A549 (cell line): ENCODE results near the gene PTPRK. TPM values are rescaled to one million over a fixed set of nuclear protein-coding genes. Genes with fewer than 3 reads are reported as not detected.

ENCODE experiments used
- ATAC-seq, 2 experiments: fragments of 200-7000 bp in 1 of 2; fragments of >200 bp in 1 of 2; cut with Nextera tagmentation in 1 of 2; cut with Tn5 transposase in 1 of 2; 3 replicates each; pipeline versions ENCODE4 v1.8.0 to v1.9.1; 2018 to 2020; ENCODE audit warnings: mild to moderate bottlenecking in 1 of 2, moderate library complexity in 1 of 2
- CTCF ChIA-PET: fragments of 300-600 bp; sonication (Branson Sonifier 250); formaldehyde crosslinking; extraction: SDS; loops from one replicate; lab custom pipeline; 2021; ENCODE audit warnings: antibody characterized with exemption, inconsistent platforms; lab: Yijun Ruan, JAX
- POLR2A ChIA-PET: fragments of 350-600 bp; formaldehyde crosslinking; extraction: SDS; loops from one replicate; lab custom pipeline; 2021; ENCODE audit warnings: antibody characterized with exemption, inconsistent platforms; lab: Yijun Ruan, JAX
- DNase-seq, 2 experiments: peaks; one replicate each; pipeline versions ENCODE4 v3.0.0 to v3.0.0-alpha.2; 2011 to 2016; ENCODE audit warnings: low read depth in 1 of 2, low spot score in 1 of 2
- FAIRE-seq: peaks from 2 replicates; lab custom pipeline; 2011; peaks lifted over from hg19 to GRCh38; lab: Jason Lieb, UNC
- H3K27ac ChIP-seq, 2 experiments: fragments of >200 bp; sonication (Bioruptor Twin); formaldehyde crosslinking; 3 replicates each; pipeline ENCODE4 v1.5.1; 2016 to 2017
- H3K4me1 ChIP-seq: fragments of >200 bp; sonication (Bioruptor Twin); formaldehyde crosslinking; 3 replicates; pipeline ENCODE4 v1.6.1; 2016
- H3K4me2 ChIP-seq: fragments of >200 bp; sonication (Bioruptor Twin); formaldehyde crosslinking; 3 replicates; pipeline ENCODE4 v1.6.1; 2016
- H3K4me3 ChIP-seq: fragments of >200 bp; sonication (Bioruptor Twin); formaldehyde crosslinking; 3 replicates; pipeline ENCODE4 v1.5.1; 2016
- H3K9me3 ChIP-seq: fragments of >200 bp; sonication (Bioruptor Twin); formaldehyde crosslinking; 3 replicates; pipeline ENCODE4 v1.6.1; 2016
- BCL3 ChIP-seq: fragments of >200 bp; sonication (Bioruptor Twin); formaldehyde crosslinking; IDR thresholded peaks from 3 replicates; pipeline ENCODE4 v1.6.1; 2016
- BHLHE40 ChIP-seq: IDR thresholded peaks from 2 replicates; pipeline ENCODE4 v1.6.1; 2012; ENCODE audit warnings: low read depth, low read length, inconsistent platforms
- CBX2 ChIP-seq: fragments of 200-600 bp; sonication (generic); IDR thresholded peaks from 2 replicates; pipeline ENCODE4 v1.6.1; 2016; ENCODE audit warnings: low read depth, mild to moderate bottlenecking, borderline replicate concordance
- CHD4 ChIP-seq: fragments of 200-600 bp; sonication (generic); IDR thresholded peaks from 2 replicates; pipeline ENCODE4 v1.6.1; 2016; ENCODE audit warnings: antibody characterized with exemption, mild to moderate bottlenecking, borderline replicate concordance
- EHF ChIP-seq: fragments of 250-450 bp; sonication (Bioruptor Pico); IDR thresholded peaks from 2 replicates; pipeline ENCODE4 v1.5.0; 2020; ENCODE audit warnings: mild to moderate bottlenecking
- ESRRA ChIP-seq: fragments of 150-350 bp; IDR thresholded peaks from 2 replicates; pipeline ENCODE4 v1.6.1; 2014; ENCODE audit warnings: mild to moderate bottlenecking, low read length, borderline replicate concordance
- FOSB ChIP-seq: fragments of 250-450 bp; sonication (Bioruptor Pico); IDR thresholded peaks from 2 replicates; pipeline ENCODE4 v1.5.0; 2020; ENCODE audit warnings: mild to moderate bottlenecking, moderate library complexity
- GATA3 ChIP-seq: IDR thresholded peaks from 2 replicates; pipeline ENCODE4 v1.6.1; 2012; ENCODE audit warnings: borderline replicate concordance
- HDAC2 ChIP-seq: fragments of 200-600 bp; sonication (generic); IDR thresholded peaks from 2 replicates; pipeline ENCODE4 v1.6.1; 2016
- HMGXB4 ChIP-seq: fragments of 250-450 bp; sonication (Bioruptor Pico); IDR thresholded peaks from 2 replicates; pipeline ENCODE4 v1.5.0; 2021; ENCODE audit warnings: mild to moderate bottlenecking, moderate library complexity, borderline replicate concordance
- HOXA7 ChIP-seq: fragments of 250-450 bp; sonication (Bioruptor Pico); IDR thresholded peaks from 2 replicates; pipeline ENCODE4 v1.5.0; 2020; ENCODE audit warnings: mild to moderate bottlenecking, moderate library complexity
- JUN ChIP-seq, 2 experiments: fragments of >200 bp; sonication (Bioruptor Twin); formaldehyde crosslinking; IDR thresholded peaks; 2 replicates in 1 of 2; 3 replicates in 1 of 2; pipeline ENCODE4 v1.6.1; 2016 to 2017
- KDM1A ChIP-seq: fragments of 200-600 bp; sonication (generic); IDR thresholded peaks from 2 replicates; pipeline ENCODE4 v1.6.1; 2016; ENCODE audit warnings: low read depth, mild to moderate bottlenecking
- MAFK ChIP-seq: fragments of 450-650 bp; IDR thresholded peaks from 2 replicates; pipeline ENCODE4 v1.6.1; 2014; ENCODE audit not compliant: partially characterized antibody
- NFE2L2 ChIP-seq: fragments of 150-350 bp; conservative IDR thresholded peaks from 2 replicates; pipeline ENCODE4 v1.6.1; 2014; ENCODE audit warnings: low read length
- PHF8 ChIP-seq: fragments of 200-600 bp; sonication (generic); IDR thresholded peaks from 2 replicates; pipeline ENCODE4 v1.6.1; 2016; ENCODE audit warnings: low read depth, mild to moderate bottlenecking, antibody characterized with exemption, moderate library complexity, borderline replicate concordance
- POLR2A ChIP-seq: IDR thresholded peaks from 2 replicates; pipeline ENCODE4 v1.6.1; 2012; ENCODE audit warnings: mild to moderate bottlenecking, low read length
- RAD21 ChIP-seq, 2 experiments: fragments of >200 bp in 1 of 2; sonication (Bioruptor Twin) in 1 of 2; formaldehyde crosslinking in 1 of 2; IDR thresholded peaks in 1 of 2; conservative IDR thresholded peaks in 1 of 2; 2 replicates in 1 of 2; 3 replicates in 1 of 2; pipeline ENCODE4 v1.6.1; 2012 to 2018; ENCODE audit warnings: inconsistent platforms in 1 of 2
- RARB ChIP-seq: fragments of 250-450 bp; sonication (Bioruptor Pico); IDR thresholded peaks from 2 replicates; pipeline ENCODE4 v1.8.0; 2021; ENCODE audit warnings: mild to moderate bottlenecking, moderate library complexity
- REST ChIP-seq: fragments of 200-600 bp; sonication (generic); IDR thresholded peaks from 2 replicates; pipeline ENCODE4 v1.6.1; 2016; ENCODE audit warnings: antibody characterized with exemption, mild to moderate bottlenecking, moderate library complexity
- RFX5 ChIP-seq: fragments of 450-650 bp; IDR thresholded peaks from 2 replicates; pipeline ENCODE4 v1.7.1; 2014; ENCODE audit warnings: antibody characterized with exemption, mild to moderate bottlenecking, moderate library complexity
- RNF2 ChIP-seq: fragments of 200-600 bp; sonication (generic); IDR thresholded peaks from 2 replicates; pipeline ENCODE4 v1.6.1; 2016; ENCODE audit warnings: low read depth, mild to moderate bottlenecking, antibody characterized with exemption, moderate library complexity, borderline replicate concordance
- SMC3 ChIP-seq: fragments of >200 bp; sonication (Bioruptor Twin); formaldehyde crosslinking; IDR thresholded peaks from 3 replicates; pipeline ENCODE4 v1.6.1; 2018; ENCODE audit warnings: inconsistent platforms
- SREBF2 ChIP-seq: fragments of 450-650 bp; IDR thresholded peaks from 2 replicates; pipeline ENCODE4 v1.6.1; 2014; ENCODE audit warnings: mild to moderate bottlenecking, moderate library complexity
- TP53 ChIP-seq: fragments of 250-450 bp; sonication (Bioruptor Pico); IDR thresholded peaks from 2 replicates; pipeline ENCODE4 v1.5.0; 2021; ENCODE audit warnings: mild to moderate bottlenecking, moderate library complexity
- USF2 ChIP-seq: fragments of 450-650 bp; IDR thresholded peaks from 2 replicates; pipeline ENCODE4 v1.6.1; 2014; ENCODE audit warnings: antibody characterized with exemption
- ZC3H11A ChIP-seq: fragments of 450-650 bp; IDR thresholded peaks from 2 replicates; pipeline ENCODE4 v1.6.1; 2014; ENCODE audit warnings: antibody characterized with exemption, mild to moderate bottlenecking
- WGBS: methylation state at CpG from one replicate; pipeline ENCODE4 v1.1.6; 2017; ENCODE audit errors: missing lambda C conversion rate; 5-methylcytosine and 5-hydroxymethylcytosine counted together
- polyA minus RNA-seq: library from RNA; depleted of rRNA, polyadenylated mRNA; stranded (reverse); fragments of >200 nt; gene quantifications from 2 replicates; pipeline ENCODE4 v1.2.3, GENCODE V29; 2011; rRNA and poly(A)+ RNA removed
- polyA plus RNA-seq, 4 experiments: library from polyadenylated mRNA; depleted of rRNA in 3 of 4; stranded (reverse); fragments of >200 nt; fragmentation: RNase III in 1 of 4; extraction: RNeasy Plus Mini Kit Qiagen cat#74134 plus additional on column Dnase treatment in 1 of 4; gene quantifications; 2 replicates in 3 of 4; 3 replicates in 1 of 4; pipeline ENCODE4 v1.2.3, GENCODE V29; 2011 to 2017
- TF ChIP-seq, protein P1 (sequence below): fragments of >200 bp; sonication (Bioruptor Twin); formaldehyde crosslinking; IDR thresholded peaks from 3 replicates; pipeline ENCODE4 v1.5.1; 2016
- TF ChIP-seq, protein P2 (sequence below): IDR thresholded peaks from 2 replicates; pipeline ENCODE4 v1.6.1; 2012

The PTPRK gene
- polyA plus RNA-seq (2011; rRNA removed) = 16.1 and 33.9 TPM in 2 replicates
- polyA plus RNA-seq (2012; cell fraction: cytosol; rRNA removed) = 3.6 and 3.9 TPM in 2 replicates
- 7.0 and 8.8 TPM in 2 replicates for polyA plus RNA-seq (2012; cell fraction: nucleus; rRNA removed)
- 11.1 to 15.2 TPM (median 14.4 TPM) in 3 replicates for polyA plus RNA-seq (2017; fragmentation: RNase III; extraction: RNeasy Plus Mini Kit Qiagen cat#74134 plus additional on column Dnase treatment)
- 42.1 and 47.4 TPM in 2 replicates for polyA minus RNA-seq

DNA sequence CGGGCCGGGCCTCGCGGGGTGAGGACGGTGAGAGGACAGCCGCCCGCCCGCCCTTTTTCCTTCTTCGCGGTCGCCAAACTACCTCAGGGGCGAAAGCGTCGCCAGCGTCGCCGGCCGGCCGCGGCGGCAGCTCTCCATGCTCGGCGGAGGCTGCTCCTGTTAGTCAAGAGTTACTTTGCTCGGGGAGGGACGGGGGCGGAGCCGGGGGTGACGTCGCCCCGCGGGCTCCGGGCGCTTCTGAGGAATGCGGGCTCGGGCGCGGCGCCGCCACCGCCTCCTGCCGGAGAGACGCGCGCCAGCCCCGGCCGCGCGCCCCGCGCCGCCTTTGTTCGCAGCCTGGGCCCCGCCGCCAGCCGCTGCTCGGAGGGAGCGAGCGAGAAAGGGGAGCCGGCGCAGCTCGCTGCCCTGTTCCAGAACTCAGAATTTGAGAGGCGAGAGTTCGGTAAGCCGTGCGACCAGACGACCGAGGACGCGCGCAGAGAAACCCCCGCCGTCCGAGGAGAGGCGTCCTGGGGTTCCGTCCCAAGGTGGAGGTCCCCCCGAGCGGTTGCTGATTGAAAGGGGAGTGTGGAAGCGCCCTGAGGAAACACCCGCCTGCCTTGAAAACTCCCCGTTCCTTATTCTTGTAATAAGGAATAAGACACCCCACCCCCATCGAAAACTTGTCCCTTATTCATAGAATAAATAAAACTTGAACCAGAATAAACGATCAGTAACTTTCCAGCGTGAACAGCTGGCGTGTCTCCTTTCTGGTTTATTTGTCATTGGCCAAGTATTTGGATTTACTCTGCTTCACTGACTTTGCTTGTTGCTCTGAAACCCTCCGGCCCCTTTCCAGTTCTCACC lies at the start of gene PTPRK:
Gene PTPRK, minus strand, starts transcription at position 164 of the 846 bp plus-strand sequence. CDS start 241 bp downstream, outside the sequence.
- FAIRE-seq (no peak), ATAC-seq (peak; percentile 85 to 87)
- H3K27ac ChIP-seq = peak within 1 kb of the TSS; percentile 94 to 97
- TF ChIP-seq RAD21 (conservative IDR thresholded peaks at IDR 0.05 in 1 of 2, IDR thresholded peaks at IDR 0.05 in 1 of 2) (peak in 1 of 2 experiments; percentile 55; a peak in 2 of 5 replicates), ESRRA (no peak), CHD4 (no peak), HOXA7 (CRISPR knock-in tag) (no peak), BHLHE40 (no peak), BCL3 (peak; percentile 51; the same call in 1 of the 3 replicates), REST (no peak), RNF2 (no peak), USF2 (no peak), MAFK (no peak), PHF8 (peak; percentile 11), GATA3 (no peak), SREBF2 (no peak), EHF (CRISPR knock-in tag) (no peak), NFE2L2 (no peak), HMGXB4 (CRISPR knock-in tag) (no peak), KDM1A (no peak), RARB (CRISPR knock-in tag) (no peak), HDAC2 (no peak), FOSB (CRISPR knock-in tag) (no peak), SMC3 (peak; percentile 66), JUN (IDR thresholded peaks at IDR 0.05) (peak in 1 of 2 experiments; percentile 61; a peak in 1 of 5 replicates), CBX2 (no peak), RFX5 (no peak), TP53 (CRISPR knock-in tag) (no peak), ZC3H11A (no peak), POLR2A (peak; percentile 81)
- TF ChIP-seq, protein P1, sequence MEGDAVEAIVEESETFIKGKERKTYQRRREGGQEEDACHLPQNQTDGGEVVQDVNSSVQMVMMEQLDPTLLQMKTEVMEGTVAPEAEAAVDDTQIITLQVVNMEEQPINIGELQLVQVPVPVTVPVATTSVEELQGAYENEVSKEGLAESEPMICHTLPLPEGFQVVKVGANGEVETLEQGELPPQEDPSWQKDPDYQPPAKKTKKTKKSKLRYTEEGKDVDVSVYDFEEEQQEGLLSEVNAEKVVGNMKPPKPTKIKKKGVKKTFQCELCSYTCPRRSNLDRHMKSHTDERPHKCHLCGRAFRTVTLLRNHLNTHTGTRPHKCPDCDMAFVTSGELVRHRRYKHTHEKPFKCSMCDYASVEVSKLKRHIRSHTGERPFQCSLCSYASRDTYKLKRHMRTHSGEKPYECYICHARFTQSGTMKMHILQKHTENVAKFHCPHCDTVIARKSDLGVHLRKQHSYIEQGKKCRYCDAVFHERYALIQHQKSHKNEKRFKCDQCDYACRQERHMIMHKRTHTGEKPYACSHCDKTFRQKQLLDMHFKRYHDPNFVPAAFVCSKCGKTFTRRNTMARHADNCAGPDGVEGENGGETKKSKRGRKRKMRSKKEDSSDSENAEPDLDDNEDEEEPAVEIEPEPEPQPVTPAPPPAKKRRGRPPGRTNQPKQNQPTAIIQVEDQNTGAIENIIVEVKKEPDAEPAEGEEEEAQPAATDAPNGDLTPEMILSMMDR = peak; percentile 50
- TF ChIP-seq, protein P2, sequence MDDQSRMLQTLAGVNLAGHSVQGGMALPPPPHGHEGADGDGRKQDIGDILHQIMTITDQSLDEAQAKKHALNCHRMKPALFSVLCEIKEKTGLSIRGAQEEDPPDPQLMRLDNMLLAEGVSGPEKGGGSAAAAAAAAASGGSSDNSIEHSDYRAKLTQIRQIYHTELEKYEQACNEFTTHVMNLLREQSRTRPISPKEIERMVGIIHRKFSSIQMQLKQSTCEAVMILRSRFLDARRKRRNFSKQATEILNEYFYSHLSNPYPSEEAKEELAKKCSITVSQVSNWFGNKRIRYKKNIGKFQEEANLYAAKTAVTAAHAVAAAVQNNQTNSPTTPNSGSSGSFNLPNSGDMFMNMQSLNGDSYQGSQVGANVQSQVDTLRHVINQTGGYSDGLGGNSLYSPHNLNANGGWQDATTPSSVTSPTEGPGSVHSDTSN = no peak

More for the DNA sequence above, at the start of gene PTPRK:
- Histone ChIP-seq H3K9me3 (no peaks in the 10 kb centered on the region), H3K4me2 (peak within 1 kb of the TSS; percentile 82), H3K4me3 (peak within 1 kb of the TSS; percentile 95), H3K4me1 (peaks cover 28% of the 10 kb centered on the region)
- ChIA-PET POLR2A (interaction anchor here (1.0 to 1.8 kb wide), 4 partner anchors 11 to 135 kb away, joined by 3 to 10 read pairs (median 7); no protein-coding TSS in a partner anchor), CTCF (interaction anchor here (0.6 to 1.8 kb wide), 15 partner anchors 9 to 854 kb away, joined by 3 to 5 read pairs (median 3); no protein-coding TSS in a partner anchor)
- 1% methylated on average over 15 of the region's 85 CpGs for WGBS
- peak; percentile 50 to 87 for DNase-seq
